ENCODE results near the gene ARPC5L.

DNA sequence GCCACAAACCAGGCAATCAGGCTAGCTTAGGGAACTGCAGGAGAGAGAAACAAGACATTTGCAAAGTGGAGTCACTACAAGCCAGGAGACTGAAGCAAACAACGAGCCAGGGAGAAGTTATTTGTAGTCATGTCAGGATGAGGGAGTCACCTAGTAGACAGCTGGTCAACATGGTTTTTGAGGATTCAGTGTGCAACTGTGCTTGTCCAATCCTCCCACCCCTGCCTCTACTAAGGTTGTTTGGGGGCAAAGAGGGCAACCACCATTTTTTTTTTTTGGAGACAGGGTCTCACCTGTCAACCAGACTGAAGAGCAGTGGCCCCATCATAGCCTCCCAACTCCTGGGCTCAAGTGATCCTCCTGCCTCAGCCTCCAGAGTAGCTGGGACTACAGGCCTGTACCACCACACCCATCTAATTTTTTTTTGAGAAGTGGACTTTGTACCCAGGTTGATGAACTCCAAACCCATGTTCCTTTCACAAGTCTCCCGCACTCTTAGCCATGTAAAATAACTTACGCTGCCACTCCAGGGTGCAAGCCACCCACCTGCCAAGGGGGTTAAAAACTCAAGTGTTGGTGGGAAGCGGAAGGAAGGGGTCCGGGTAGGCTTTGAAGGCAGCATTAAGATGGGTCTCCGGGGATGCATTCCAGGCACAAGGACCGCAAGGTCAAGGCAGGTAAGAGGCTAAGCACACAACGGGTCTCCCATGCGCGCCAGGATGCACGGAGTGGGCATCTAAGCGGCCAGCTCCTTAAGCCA lies 1.2 kb upstream of the ARPC5L start:
- no peak for TF ChIP-seq MCM7 (IDR thresholded peaks at IDR 0.05)
- no peak for TF ChIP-seq KAT8 (IDR thresholded peaks at IDR 0.05; ENCODE audit: low read depth)
- TF ChIP-seq BHLHE40 (IDR thresholded peaks at IDR 0.05; ENCODE audit: low read length): no peak
- TF ChIP-seq PATZ1 (CRISPR knock-in tag; IDR thresholded peaks at IDR 0.05; ENCODE audit: borderline replicate concordance): no peak
- no peak for TF ChIP-seq ZBTB7A (IDR thresholded peaks at IDR 0.05; ENCODE audit: borderline replicate concordance, control insufficient read depth, low read depth, low read length)
- no peak for TF ChIP-seq SMAD4 (CRISPR knock-in tag; conservative IDR thresholded peaks at IDR 0.05)
